ENCODE measurements around the gene RNF213. TPM values are rescaled to one million over a fixed set of nuclear protein-coding genes. Genes with fewer than 3 reads are reported as not detected.

Gene RNF213
- total RNA-seq, 1 experiment from 2014 or later: 61.4 TPM

GRCh38 chr17:80229011-80229410 is 31.6 kb upstream of the RNF213 start:
- Histone ChIP-seq H3K4me3 (ENCODE audit: low read depth, low read length) (no peak overlapping the region), H3K4me1 (no peaks in the 10 kb centered on the region; the same call in 1 of the 2 replicates), H3K36me3 (ENCODE audit: control insufficient read depth, insufficient read depth, low read length) (no peaks in the 10 kb centered on the region), H3K27me3 (replicated peaks; ENCODE audit: control insufficient read depth, insufficient read depth, low read length) (no peaks in the 10 kb centered on the region), H3K9me3 (peaks cover 23% of the 10 kb centered on the region)
- Mint-ChIP-seq H3K9me3 (ENCODE audit: unreplicated experiment) (peaks cover 13% of the 10 kb centered on the region), H3K4me1 (ENCODE audit: low read depth, unreplicated experiment) (peaks cover 5% of the 10 kb centered on the region), H3K4me3 (ENCODE audit: unreplicated experiment) (no peak overlapping the region), H3K27me3 (ENCODE audit: insufficient read depth, unreplicated experiment) (no peaks in the 10 kb centered on the region), H3K36me3 (ENCODE audit: insufficient read depth, unreplicated experiment) (peaks cover 34% of the 10 kb centered on the region), H3K27ac (ENCODE audit: unreplicated experiment) (no peak overlapping the region)
- intact Hi-C loops (cut with micrococcal nuclease; ENCODE audit: unreplicated experiment): no loop called here
- no peak for TF ChIP-seq CTCF (IDR thresholded peaks at IDR 0.05; ENCODE audit: insufficient read depth in 1 of 2, low read depth in 1 of 2, low read length in 1 of 2, severe bottlenecking in 1 of 2, unreplicated experiment in 1 of 2)
- BruUV-seq (replicated peaks): no TSS peak
- CTCF ChIA-PET: no interaction called here
- no peak for DNase-seq
- POLR2A ChIA-PET: no interaction called here

GRCh38 chr17:80232438-80232837 is 28.2 kb upstream of the RNF213 start:
- no peak overlapping the region for H3K4me3 ChIP-seq (ENCODE audit: low read depth, low read length)
- H3K4me1 Mint-ChIP-seq (ENCODE audit: low read depth, unreplicated experiment): no peaks in the 10 kb centered on the region
- ChIA-PET POLR2A (no interaction called here), CTCF (no interaction called here)
- H3K27me3 Mint-ChIP-seq (ENCODE audit: insufficient read depth, unreplicated experiment): no peaks in the 10 kb centered on the region
- peaks cover 26% of the 10 kb centered on the region for H3K9me3 ChIP-seq
- H3K27ac Mint-ChIP-seq (ENCODE audit: unreplicated experiment): no peak overlapping the region
- H3K36me3 Mint-ChIP-seq (ENCODE audit: insufficient read depth, unreplicated experiment): peaks cover 53% of the 10 kb centered on the region
- no peak overlapping the region for H3K4me3 Mint-ChIP-seq (ENCODE audit: unreplicated experiment)
- H3K9me3 Mint-ChIP-seq (ENCODE audit: unreplicated experiment): peaks cover 13% of the 10 kb centered on the region
- TF ChIP-seq CTCF (IDR thresholded peaks at IDR 0.05; ENCODE audit: insufficient read depth in 1 of 2, low read depth in 1 of 2, low read length in 1 of 2, severe bottlenecking in 1 of 2, unreplicated experiment in 1 of 2): no peak
- no TSS peak for BruUV-seq (replicated peaks)
- no peak for DNase-seq
- intact Hi-C loops (cut with micrococcal nuclease; ENCODE audit: unreplicated experiment): no loop called here
- H3K27me3 ChIP-seq (replicated peaks; ENCODE audit: control insufficient read depth, insufficient read depth, low read length): no peaks in the 10 kb centered on the region
- no peaks in the 10 kb centered on the region for H3K4me1 ChIP-seq
- H3K36me3 ChIP-seq (ENCODE audit: control insufficient read depth, insufficient read depth, low read length): no peaks in the 10 kb centered on the region

GRCh38 chr17:80233202-80233601 is 27.4 kb upstream of the RNF213 start:
- Mint-ChIP-seq H3K27ac (ENCODE audit: unreplicated experiment) (no peak overlapping the region), H3K4me1 (ENCODE audit: low read depth, unreplicated experiment) (no peaks in the 10 kb centered on the region), H3K4me3 (ENCODE audit: unreplicated experiment) (no peak overlapping the region), H3K27me3 (ENCODE audit: insufficient read depth, unreplicated experiment) (no peaks in the 10 kb centered on the region), H3K36me3 (ENCODE audit: insufficient read depth, unreplicated experiment) (peaks cover 54% of the 10 kb centered on the region), H3K9me3 (ENCODE audit: unreplicated experiment) (peaks cover 13% of the 10 kb centered on the region)
- Histone ChIP-seq H3K4me1 (no peaks in the 10 kb centered on the region), H3K4me3 (ENCODE audit: low read depth, low read length) (no peak overlapping the region), H3K27me3 (replicated peaks; ENCODE audit: control insufficient read depth, insufficient read depth, low read length) (no peaks in the 10 kb centered on the region), H3K36me3 (ENCODE audit: control insufficient read depth, insufficient read depth, low read length) (no peaks in the 10 kb centered on the region), H3K9me3 (peaks cover 26% of the 10 kb centered on the region)
- intact Hi-C loops (cut with micrococcal nuclease; ENCODE audit: unreplicated experiment): no loop called here
- ChIA-PET POLR2A (no interaction called here), CTCF (no interaction called here)
- no TSS peak for BruUV-seq (replicated peaks)
- no peak for DNase-seq
- TF ChIP-seq CTCF (IDR thresholded peaks at IDR 0.05; ENCODE audit: insufficient read depth in 1 of 2, low read depth in 1 of 2, low read length in 1 of 2, severe bottlenecking in 1 of 2, unreplicated experiment in 1 of 2): no peak

Measured in Caco-2 (cell line).